Colonic mucosa (tissue), 4 donors: ENCODE measurements around the gene TANGO6. TPM values are rescaled to one million over a fixed set of nuclear protein-coding genes. Genes with fewer than 3 reads are reported as not detected.

ENCODE experiments used
- DNase-seq: peaks from one replicate; pipeline ENCODE4 v3.0.0-alpha.2; 2020
- H3K27ac ChIP-seq: fragments of 200-600 bp; one replicate; pipeline ENCODE4 v1.8.0; 2021
- H3K27me3 ChIP-seq: fragments of 200-600 bp; one replicate; pipeline ENCODE4 v1.8.0; 2021
- H3K36me3 ChIP-seq: fragments of 200-600 bp; one replicate; pipeline ENCODE4 v1.8.0; 2021
- H3K4me1 ChIP-seq: fragments of 200-600 bp; one replicate; pipeline ENCODE4 v1.8.0; 2021; ENCODE audit warnings: mild to moderate bottlenecking
- H3K4me3 ChIP-seq: fragments of 200-600 bp; one replicate; pipeline ENCODE4 v1.8.0; 2021
- H3K9ac ChIP-seq, 2 donors: one replicate each; pipeline ENCODE4 v1.7.0; 2013; ENCODE audit warnings: control low read depth in 2 of 2, low read depth in 2 of 2, low read length in 2 of 2
- H3K9me3 ChIP-seq: fragments of 200-600 bp; one replicate; pipeline ENCODE4 v1.8.0; 2021
- intact Hi-C: fragments of 100-400 bp; cut with DNase I; formaldehyde crosslinking; loops from one replicate; pipeline ENCODE4 v1.14.1; 2022
- total RNA-seq, 2 donors: library from RNA; stranded (reverse); fragmentation: NEBNext Ultra II Directional in 1 of 2; extraction: Animal tissue kit (Norgen Biotek cat#: 25700) in 1 of 2; gene quantifications; one replicate each; pipeline ENCODE4 v1.2.1, GENCODE V29; 2021
- TF ChIP-seq, protein P1 (sequence below): fragments of 200-600 bp; IDR thresholded peaks from one replicate; pipeline ENCODE4 v1.8.0; 2022; ENCODE audit warnings: antibody characterized with exemption, mild to moderate bottlenecking
- donor health status: healthy.
- donor health status: DM: no; HTN: no; CAD: no.
- donor health status: DM: no; HTN: no; CAD: no.

Gene TANGO6
- total RNA-seq, 2 donors from 2014 or later = 6.6 to 10.1 TPM

DNA sequence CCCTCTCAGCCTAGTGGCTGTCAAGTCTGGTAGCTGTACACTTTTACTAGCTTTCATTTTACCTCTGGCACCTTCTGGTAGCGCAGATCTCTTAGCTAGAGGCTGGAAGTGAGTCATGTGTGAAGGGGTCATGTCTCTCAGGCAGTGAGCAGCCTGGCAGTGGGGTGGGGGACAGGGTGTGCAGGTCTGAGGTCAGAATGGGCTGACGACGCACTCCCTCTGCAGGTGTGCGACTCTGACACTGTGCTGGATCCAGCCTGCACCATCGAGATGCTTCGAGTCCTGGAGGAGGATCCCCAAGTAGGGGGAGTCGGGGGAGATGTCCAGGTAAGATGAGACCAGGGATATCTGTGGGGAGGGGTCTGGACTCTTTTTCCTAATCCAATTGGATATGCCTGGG lies 269.9 kb downstream of the TANGO6 start:
- Histone ChIP-seq H3K4me1 (no peaks in the 10 kb centered on the region), H3K4me3 (no peak overlapping the region), H3K27me3 (no peaks in the 10 kb centered on the region), H3K27ac (no peak overlapping the region), H3K9me3 (no peaks in the 10 kb centered on the region), H3K9ac (no peak overlapping the region), H3K36me3 (no peaks in the 10 kb centered on the region)
- DNase-seq = no peak
- TF ChIP-seq, protein P1, sequence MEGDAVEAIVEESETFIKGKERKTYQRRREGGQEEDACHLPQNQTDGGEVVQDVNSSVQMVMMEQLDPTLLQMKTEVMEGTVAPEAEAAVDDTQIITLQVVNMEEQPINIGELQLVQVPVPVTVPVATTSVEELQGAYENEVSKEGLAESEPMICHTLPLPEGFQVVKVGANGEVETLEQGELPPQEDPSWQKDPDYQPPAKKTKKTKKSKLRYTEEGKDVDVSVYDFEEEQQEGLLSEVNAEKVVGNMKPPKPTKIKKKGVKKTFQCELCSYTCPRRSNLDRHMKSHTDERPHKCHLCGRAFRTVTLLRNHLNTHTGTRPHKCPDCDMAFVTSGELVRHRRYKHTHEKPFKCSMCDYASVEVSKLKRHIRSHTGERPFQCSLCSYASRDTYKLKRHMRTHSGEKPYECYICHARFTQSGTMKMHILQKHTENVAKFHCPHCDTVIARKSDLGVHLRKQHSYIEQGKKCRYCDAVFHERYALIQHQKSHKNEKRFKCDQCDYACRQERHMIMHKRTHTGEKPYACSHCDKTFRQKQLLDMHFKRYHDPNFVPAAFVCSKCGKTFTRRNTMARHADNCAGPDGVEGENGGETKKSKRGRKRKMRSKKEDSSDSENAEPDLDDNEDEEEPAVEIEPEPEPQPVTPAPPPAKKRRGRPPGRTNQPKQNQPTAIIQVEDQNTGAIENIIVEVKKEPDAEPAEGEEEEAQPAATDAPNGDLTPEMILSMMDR = no peak
- intact Hi-C loops = no loop called here

DNA sequence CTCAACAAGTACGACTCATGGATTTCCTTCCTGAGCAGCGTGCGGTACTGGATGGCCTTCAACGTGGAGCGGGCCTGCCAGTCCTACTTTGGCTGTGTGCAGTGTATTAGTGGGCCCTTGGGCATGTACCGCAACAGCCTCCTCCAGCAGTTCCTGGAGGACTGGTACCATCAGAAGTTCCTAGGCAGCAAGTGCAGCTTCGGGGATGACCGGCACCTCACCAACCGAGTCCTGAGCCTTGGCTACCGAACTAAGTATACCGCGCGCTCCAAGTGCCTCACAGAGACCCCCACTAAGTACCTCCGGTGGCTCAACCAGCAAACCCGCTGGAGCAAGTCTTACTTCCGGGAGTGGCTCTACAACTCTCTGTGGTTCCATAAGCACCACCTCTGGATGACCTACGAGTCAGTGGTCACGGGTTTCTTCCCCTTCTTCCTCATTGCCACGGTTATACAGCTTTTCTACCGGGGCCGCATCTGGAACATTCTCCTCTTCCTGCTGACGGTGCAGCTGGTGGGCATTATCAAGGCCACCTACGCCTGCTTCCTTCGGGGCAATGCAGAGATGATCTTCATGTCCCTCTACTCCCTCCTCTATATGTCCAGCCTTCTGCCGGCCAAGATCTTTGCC lies 271.1 kb downstream of the TANGO6 start:
- no peak for DNase-seq
- Histone ChIP-seq H3K36me3 (no peaks in the 10 kb centered on the region), H3K27ac (no peak overlapping the region), H3K4me3 (no peak overlapping the region), H3K4me1 (no peaks in the 10 kb centered on the region), H3K9ac (no peak overlapping the region), H3K9me3 (no peaks in the 10 kb centered on the region), H3K27me3 (no peaks in the 10 kb centered on the region)
- TF ChIP-seq, protein P1 = no peak
- intact Hi-C loops = no loop called here

DNA sequence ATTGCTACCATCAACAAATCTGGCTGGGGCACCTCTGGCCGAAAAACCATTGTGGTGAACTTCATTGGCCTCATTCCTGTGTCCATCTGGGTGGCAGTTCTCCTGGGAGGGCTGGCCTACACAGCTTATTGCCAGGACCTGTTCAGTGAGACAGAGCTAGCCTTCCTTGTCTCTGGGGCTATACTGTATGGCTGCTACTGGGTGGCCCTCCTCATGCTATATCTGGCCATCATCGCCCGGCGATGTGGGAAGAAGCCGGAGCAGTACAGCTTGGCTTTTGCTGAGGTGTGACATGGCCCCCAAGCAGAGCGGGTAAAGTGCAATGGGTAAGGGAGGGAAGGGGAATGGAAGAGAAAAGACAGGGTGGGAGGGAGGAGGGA lies 271.6 kb downstream of the TANGO6 start:
- no peaks in the 10 kb centered on the region for H3K9me3 ChIP-seq
- intact Hi-C loops = no loop called here
- no peaks in the 10 kb centered on the region for H3K4me1 ChIP-seq
- no peaks in the 10 kb centered on the region for H3K27me3 ChIP-seq
- no peak overlapping the region for H3K9ac ChIP-seq
- H3K36me3 ChIP-seq = no peaks in the 10 kb centered on the region
- no peak for DNase-seq
- TF ChIP-seq, protein P1 = no peak
- H3K4me3 ChIP-seq = no peak overlapping the region
- no peak overlapping the region for H3K27ac ChIP-seq

DNA sequence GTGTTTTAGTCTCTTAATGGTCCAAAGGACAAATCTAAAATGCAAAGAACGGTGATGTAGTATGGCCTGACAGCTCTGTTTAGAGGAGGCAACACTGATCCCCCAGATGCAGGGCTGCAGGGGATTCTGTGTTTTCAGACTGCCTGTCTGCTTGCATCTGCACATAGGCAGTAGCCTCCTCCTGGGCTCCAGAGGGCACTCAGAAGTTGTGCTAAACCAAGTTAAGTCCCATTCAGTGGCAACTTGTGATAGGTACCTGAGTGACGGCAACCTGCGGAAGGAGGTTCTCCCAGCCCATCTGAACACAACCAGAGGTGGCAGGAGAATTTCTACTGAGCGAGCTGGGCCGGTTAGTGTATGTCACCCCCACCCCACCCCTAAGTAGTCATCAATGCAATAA lies 272.0 kb downstream of the TANGO6 start:
- H3K36me3 ChIP-seq = no peaks in the 10 kb centered on the region
- H3K4me1 ChIP-seq = no peaks in the 10 kb centered on the region
- TF ChIP-seq, protein P1 = no peak
- no peak overlapping the region for H3K27ac ChIP-seq
- H3K9me3 ChIP-seq = no peaks in the 10 kb centered on the region
- intact Hi-C loops = no loop called here
- no peak overlapping the region for H3K9ac ChIP-seq
- H3K27me3 ChIP-seq = no peaks in the 10 kb centered on the region
- H3K4me3 ChIP-seq = no peak overlapping the region
- DNase-seq = no peak

DNA sequence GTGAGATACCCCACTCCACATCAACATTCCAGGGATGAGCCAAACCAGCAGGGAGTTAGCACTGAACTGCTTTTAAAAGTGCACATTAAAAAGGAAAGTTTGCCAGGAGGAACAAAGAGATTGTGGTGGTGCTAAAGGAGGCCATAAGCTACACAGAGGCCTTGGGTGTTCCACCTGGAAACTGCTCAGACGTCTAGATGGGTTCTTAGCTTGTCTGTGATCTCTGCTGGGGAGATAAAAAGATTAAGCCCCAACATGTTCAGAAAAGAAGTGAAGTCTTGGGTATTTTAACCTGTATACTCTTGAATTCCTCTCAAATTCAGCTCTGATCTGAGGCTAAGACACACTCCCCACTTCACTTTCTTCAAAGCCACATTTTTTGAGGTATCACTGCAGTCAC lies 272.5 kb downstream of the TANGO6 start:
- no peaks in the 10 kb centered on the region for H3K4me1 ChIP-seq
- no peak overlapping the region for H3K27ac ChIP-seq
- no peaks in the 10 kb centered on the region for H3K27me3 ChIP-seq
- DNase-seq = no peak
- H3K9ac ChIP-seq = no peak overlapping the region
- TF ChIP-seq, protein P1 = no peak
- H3K4me3 ChIP-seq = no peak overlapping the region
- H3K36me3 ChIP-seq = peaks cover 2% of the 10 kb centered on the region
- no peaks in the 10 kb centered on the region for H3K9me3 ChIP-seq
- intact Hi-C loops = no loop called here
